Endothelial cell of umbilical vein (primary cell): Measurements from ENCODE around the gene MORN3. TPM values are rescaled to one million over a fixed set of nuclear protein-coding genes. Genes with fewer than 3 reads are reported as not detected.

Source experiments
- BruUV-seq: library from RNA; stranded (reverse); fragments of 400-500 nt; replicated peaks from 2 replicates; lab custom pipeline; 2021; lab: Mats Ljungman, UMichigan
- CTCF ChIA-PET: fragments of 300-600, 350-600 bp; sonication (Branson Sonifier 250); formaldehyde crosslinking; loops from one replicate; lab custom pipeline; 2021; ENCODE audit warnings: antibody characterized with exemption, inconsistent platforms; lab: Charles Lee
- POLR2A ChIA-PET: fragments of 300-600, 350-600 bp; sonication (Branson Sonifier 250); formaldehyde crosslinking; loops from one replicate; lab custom pipeline; 2021; ENCODE audit warnings: antibody characterized with exemption, inconsistent platforms; lab: Charles Lee
- DNase-seq: peaks from one replicate; pipeline ENCODE4 v3.0.0-alpha.2; 2011; ENCODE audit warnings: low read depth, low spot score
- FAIRE-seq: peaks from 2 replicates; lab custom pipeline; 2011; peaks lifted over from hg19 to GRCh38; lab: Jason Lieb, UNC
- H2AFZ ChIP-seq: 2 replicates; pipeline ENCODE4 v1.6.0; 2012; ENCODE audit warnings: low read depth, low read length, control low read depth, inconsistent platforms
- H3K27ac ChIP-seq: 2 replicates; pipeline ENCODE4 v1.5.1; 2011; ENCODE audit warnings: low read depth, mild to moderate bottlenecking, control low read depth, low read length, moderate library complexity; ENCODE audit not compliant: insufficient read depth
- H3K27me3 ChIP-seq, 2 experiments: 2 replicates each; pipeline versions ENCODE4 v1.6.0 to v1.6.1; 2011; ENCODE audit warnings: low read length in 2 of 2, mixed read lengths in 1 of 2; ENCODE audit not compliant: control insufficient read depth in 2 of 2, insufficient read depth in 2 of 2
- H3K36me3 ChIP-seq, 2 experiments: 2 replicates in 1 of 2; 3 replicates in 1 of 2; pipeline ENCODE4 v1.5.1; 2011; ENCODE audit warnings: low read length in 2 of 2, mild to moderate bottlenecking in 1 of 2, moderate library complexity in 1 of 2; ENCODE audit not compliant: control insufficient read depth in 2 of 2, insufficient read depth in 2 of 2; ENCODE audit errors: extremely low read depth in 1 of 2
- H3K4me1 ChIP-seq: 3 replicates; pipeline ENCODE4 v1.5.1; 2011; ENCODE audit warnings: mild to moderate bottlenecking, low read length; ENCODE audit not compliant: control insufficient read depth, insufficient read depth; ENCODE audit errors: extremely low read depth
- H3K4me2 ChIP-seq: 2 replicates; pipeline ENCODE4 v1.6.1; 2011; ENCODE audit warnings: low read length, control low read depth, mixed read lengths; ENCODE audit not compliant: insufficient read depth
- H3K4me3 ChIP-seq, 3 experiments: fragments of 200-600 bp in 1 of 3; sonication (generic), shearing (Covaris generic) in 1 of 3; replicated peaks in 1 of 3; 2 replicates each; pipeline ENCODE4 v1.5.1; 2011 to 2016; ENCODE audit warnings: control low read depth in 3 of 3, low read length in 3 of 3, mild to moderate bottlenecking in 2 of 3, inconsistent platforms in 1 of 3, low read depth in 1 of 3, moderate library complexity in 1 of 3; ENCODE audit not compliant: insufficient read depth in 1 of 3
- H3K79me2 ChIP-seq: 2 replicates; pipeline ENCODE4 v1.6.0; 2012; ENCODE audit warnings: low read length, inconsistent platforms; ENCODE audit not compliant: control insufficient read depth, insufficient read depth
- H3K9ac ChIP-seq: replicated peaks from 2 replicates; pipeline ENCODE3; 2011; ENCODE audit warnings: low read length, control low read depth; ENCODE audit not compliant: insufficient read depth; ENCODE audit errors: extremely low read depth
- H3K9me1 ChIP-seq: replicated peaks from 3 replicates; pipeline ENCODE4 v1.6.0; 2011; ENCODE audit warnings: mild to moderate bottlenecking, low read length; ENCODE audit not compliant: control insufficient read depth, insufficient read depth; ENCODE audit errors: extremely low read depth
- H3K9me3 ChIP-seq: replicated peaks from 2 replicates; pipeline ENCODE4 v1.5.1; 2012; ENCODE audit warnings: low read length, inconsistent platforms; ENCODE audit not compliant: control insufficient read depth, insufficient read depth
- H4K20me1 ChIP-seq: replicated peaks from 2 replicates; pipeline ENCODE3; 2011; ENCODE audit warnings: mild to moderate bottlenecking, low read length; ENCODE audit not compliant: control insufficient read depth, insufficient read depth; ENCODE audit errors: extremely low read depth
- FOS ChIP-seq: IDR thresholded peaks from 2 replicates; pipeline ENCODE4 v1.6.1; 2011; ENCODE audit warnings: mild to moderate bottlenecking, low read length, moderate library complexity, borderline replicate concordance; ENCODE audit not compliant: insufficient read depth
- GATA2 ChIP-seq: IDR thresholded peaks from 2 replicates; pipeline ENCODE4 v1.7.0; 2011; ENCODE audit warnings: low read depth, mild to moderate bottlenecking, moderate library complexity, mixed read lengths, low read length; ENCODE audit not compliant: insufficient read length, insufficient read depth
- MYC ChIP-seq: IDR thresholded peaks from one replicate; pipeline ENCODE4 v1.6.1; 2011; ENCODE audit warnings: mild to moderate bottlenecking, low read depth, low read length
- POLR2A ChIP-seq: IDR thresholded peaks from 2 replicates; pipeline ENCODE4 v1.6.1; 2012; ENCODE audit warnings: low read depth, mild to moderate bottlenecking, control low read depth, low read length
- POLR2AphosphoS5 ChIP-seq: IDR thresholded peaks from 2 replicates; pipeline ENCODE4 v1.6.1; 2012; ENCODE audit warnings: low read depth, mild to moderate bottlenecking, control low read depth, low read length, moderate library complexity; ENCODE audit not compliant: insufficient read depth
- dilution Hi-C: fragments of 300-500 bp; cut with MboI; formaldehyde crosslinking; loops from one replicate; pipeline ENCODE4 v1.15.0; 2019; ENCODE audit warnings: low sequenced_read_pairs; ENCODE audit not compliant: extremely low pct_ligation_motif_present
- intact Hi-C: fragments of 100-400 bp; cut with micrococcal nuclease; formaldehyde crosslinking; loops from one replicate; pipeline ENCODE4 v1.10.0; 2022
- polyA plus RNA-seq, 4 experiments: library from polyadenylated mRNA; depleted of rRNA in 3 of 4; stranded (reverse) in 3 of 4; unstranded in 1 of 4; fragments of >200 nt; gene quantifications; 2 replicates each; pipeline versions ENCODE4 v1.2.1 to v1.2.3, GENCODE V29; 2011 to 2012; ENCODE audit warnings: missing spikeins in 1 of 4
- total RNA-seq: library from RNA; stranded (reverse); gene quantifications from 2 replicates; pipeline ENCODE4 v1.2.3, GENCODE V29; 2021
- TF ChIP-seq, protein P1 (sequence below), 2 donors: IDR thresholded peaks; 1 replicate in 1 of 2; 2 replicates in 1 of 2; pipeline ENCODE4 v1.5.1; 2011; ENCODE audit warnings: low read length in 2 of 2, mild to moderate bottlenecking in 2 of 2, moderate library complexity in 2 of 2, control low read depth in 1 of 2, inconsistent platforms in 1 of 2, low read depth in 1 of 2; ENCODE audit not compliant: insufficient read depth in 1 of 2; ENCODE audit errors: extremely low read depth in 1 of 2

MORN3 gene
- total and polyA plus RNA-seq, 2 donors (not counting 3 experiments of a cell fraction or from before 2014, with no cell fraction given), result 0.66 to 0.73 TPM

DNA sequence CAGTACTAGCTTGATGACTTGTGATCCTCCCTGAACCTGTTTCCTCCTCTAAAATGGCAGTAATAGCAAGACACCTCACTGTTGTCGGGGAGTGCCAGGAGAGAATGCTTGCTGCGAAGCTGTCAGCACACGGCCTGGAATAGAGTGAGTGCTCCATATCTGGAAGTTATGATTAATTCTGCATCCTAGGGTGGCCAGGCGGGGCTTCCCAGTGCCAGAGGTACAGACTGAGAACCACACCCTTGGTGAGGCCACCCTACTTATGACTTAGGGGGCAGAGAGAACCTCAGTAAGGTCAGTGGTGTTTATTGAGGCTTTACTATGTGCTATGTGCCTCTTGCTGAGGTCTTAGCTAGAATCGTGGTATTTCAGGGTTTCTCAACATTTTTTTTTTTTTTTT lies 20.1 kb downstream of the MORN3 start:
- Histone ChIP-seq H3K4me2 (no peak overlapping the region), H3K79me2 (no peaks in the 10 kb centered on the region), H4K20me1 (no peaks in the 10 kb centered on the region), H3K27ac (no peak overlapping the region), H3K9me3 (no peaks in the 10 kb centered on the region), H3K9me1 (no peaks in the 10 kb centered on the region), H2AFZ (no peak overlapping the region), H3K27me3 (no peaks in the 10 kb centered on the region), H3K9ac (no peak overlapping the region), H3K4me3 (no peak overlapping the region), H3K36me3 (no peaks in the 10 kb centered on the region), H3K4me1 (no peaks in the 10 kb centered on the region)
- intact Hi-C loops, result no loop called here
- BruUV-seq, result no TSS peak
- TF ChIP-seq MYC, result no peak
- TF ChIP-seq, protein P1, sequence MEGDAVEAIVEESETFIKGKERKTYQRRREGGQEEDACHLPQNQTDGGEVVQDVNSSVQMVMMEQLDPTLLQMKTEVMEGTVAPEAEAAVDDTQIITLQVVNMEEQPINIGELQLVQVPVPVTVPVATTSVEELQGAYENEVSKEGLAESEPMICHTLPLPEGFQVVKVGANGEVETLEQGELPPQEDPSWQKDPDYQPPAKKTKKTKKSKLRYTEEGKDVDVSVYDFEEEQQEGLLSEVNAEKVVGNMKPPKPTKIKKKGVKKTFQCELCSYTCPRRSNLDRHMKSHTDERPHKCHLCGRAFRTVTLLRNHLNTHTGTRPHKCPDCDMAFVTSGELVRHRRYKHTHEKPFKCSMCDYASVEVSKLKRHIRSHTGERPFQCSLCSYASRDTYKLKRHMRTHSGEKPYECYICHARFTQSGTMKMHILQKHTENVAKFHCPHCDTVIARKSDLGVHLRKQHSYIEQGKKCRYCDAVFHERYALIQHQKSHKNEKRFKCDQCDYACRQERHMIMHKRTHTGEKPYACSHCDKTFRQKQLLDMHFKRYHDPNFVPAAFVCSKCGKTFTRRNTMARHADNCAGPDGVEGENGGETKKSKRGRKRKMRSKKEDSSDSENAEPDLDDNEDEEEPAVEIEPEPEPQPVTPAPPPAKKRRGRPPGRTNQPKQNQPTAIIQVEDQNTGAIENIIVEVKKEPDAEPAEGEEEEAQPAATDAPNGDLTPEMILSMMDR (IDR thresholded peaks at IDR 0.05; ENCODE audit: extremely low read depth in 1 of 2, insufficient read depth in 1 of 2, low read depth in 1 of 2, low read length in 2 of 2), result no peak
- no peak for TF ChIP-seq GATA2
- no peak for TF ChIP-seq POLR2A
- no peak for TF ChIP-seq FOS
- DNase-seq (no peak), FAIRE-seq (no peak)
- dilution Hi-C loops, result no loop called here
- CTCF ChIA-PET, result interaction anchor here (2.5 to 3.0 kb wide), 2 partner anchors 19 to 97 kb away, joined by 10 read pairs; no protein-coding TSS in a partner anchor
- POLR2A ChIA-PET, result no interaction called here

GRCh38 chr12:121648458-121649028 lies 20.9 kb downstream of the MORN3 start:
- Histone ChIP-seq H4K20me1 (no peaks in the 10 kb centered on the region), H3K9me1 (no peaks in the 10 kb centered on the region), H3K9me3 (no peaks in the 10 kb centered on the region), H3K27ac (no peak overlapping the region), H2AFZ (no peak overlapping the region), H3K4me2 (no peak overlapping the region), H3K9ac (no peak overlapping the region), H3K4me3 (no peak overlapping the region), H3K4me1 (no peaks in the 10 kb centered on the region), H3K27me3 (no peaks in the 10 kb centered on the region), H3K36me3 (no peaks in the 10 kb centered on the region), H3K79me2 (no peaks in the 10 kb centered on the region)
- dilution Hi-C loops (no loop called here), intact Hi-C loops (no loop called here)
- ChIA-PET CTCF (interaction anchor here (0.6 to 3.0 kb wide), 3 partner anchors 20 to 96 kb away, joined by 3 to 10 read pairs (median 10); partner anchors contain the start of gene ORAI1), POLR2A (no interaction called here)
- TF ChIP-seq MYC, result no peak
- no peak for TF ChIP-seq FOS
- TF ChIP-seq, protein P1 (IDR thresholded peaks at IDR 0.05; ENCODE audit: extremely low read depth in 1 of 2, insufficient read depth in 1 of 2, low read depth in 1 of 2, low read length in 2 of 2), result no peak
- no peak for TF ChIP-seq POLR2A
- TF ChIP-seq GATA2, result no peak
- TF ChIP-seq POLR2AphosphoS5, result no peak
- no TSS peak for BruUV-seq
- DNase-seq (no peak), FAIRE-seq (no peak)
